Coronary artery (tissue), 2 donors: ENCODE measurements around the gene GNG4.
"Not testable (repeated sequence)": the region's sequence is repeated elsewhere in the genome, so short reads cannot be mapped to it uniquely, and the experiment has no call there.

ENCODE experiments used
- DNase-seq: peaks from one replicate; pipeline ENCODE4 v3.0.0-alpha.2; 2017; ENCODE audit warnings: low spot score
- H3K27ac ChIP-seq, 2 donors: fragments of 200-600 bp; sonication (generic); one replicate each; pipeline ENCODE4 v1.5.1; 2016 to 2019
- H3K4me3 ChIP-seq: fragments of 200-600 bp; sonication (generic); 2 replicates; pipeline ENCODE4 v1.5.1; 2016; ENCODE audit warnings: mild to moderate bottlenecking, moderate library complexity
- TF ChIP-seq, protein P1 (sequence below): fragments of 200-600 bp; sonication (generic); IDR thresholded peaks from one replicate; pipeline ENCODE4 v1.5.1; 2019; ENCODE audit warnings: antibody characterized with exemption

GNG4 gene

DNA sequence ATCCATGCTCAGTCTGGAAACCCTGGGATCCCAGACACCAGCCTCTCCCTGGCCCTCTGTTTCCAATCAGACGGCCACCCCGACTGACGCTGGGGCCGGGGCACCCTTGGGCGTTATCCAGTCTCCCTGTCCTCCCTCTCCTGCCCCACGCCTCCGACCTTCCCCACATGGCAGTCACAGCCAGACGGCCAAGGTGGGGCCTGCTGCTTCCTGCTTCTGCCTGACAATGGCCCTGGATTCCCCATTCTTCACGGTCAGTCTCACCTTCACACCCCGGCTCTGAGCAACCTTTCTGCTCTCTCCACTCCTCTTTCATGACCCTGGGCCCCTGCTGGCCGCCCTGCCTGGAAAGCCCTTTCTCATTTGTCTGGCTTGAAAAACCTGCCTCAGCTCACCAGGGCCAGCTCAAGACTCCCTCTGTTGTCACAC is 6.6 kb downstream of the GNG4 start:
- no peak for DNase-seq
- H3K27ac ChIP-seq = no peak overlapping the region
- H3K4me3 ChIP-seq = no peak overlapping the region
- TF ChIP-seq, protein P1, sequence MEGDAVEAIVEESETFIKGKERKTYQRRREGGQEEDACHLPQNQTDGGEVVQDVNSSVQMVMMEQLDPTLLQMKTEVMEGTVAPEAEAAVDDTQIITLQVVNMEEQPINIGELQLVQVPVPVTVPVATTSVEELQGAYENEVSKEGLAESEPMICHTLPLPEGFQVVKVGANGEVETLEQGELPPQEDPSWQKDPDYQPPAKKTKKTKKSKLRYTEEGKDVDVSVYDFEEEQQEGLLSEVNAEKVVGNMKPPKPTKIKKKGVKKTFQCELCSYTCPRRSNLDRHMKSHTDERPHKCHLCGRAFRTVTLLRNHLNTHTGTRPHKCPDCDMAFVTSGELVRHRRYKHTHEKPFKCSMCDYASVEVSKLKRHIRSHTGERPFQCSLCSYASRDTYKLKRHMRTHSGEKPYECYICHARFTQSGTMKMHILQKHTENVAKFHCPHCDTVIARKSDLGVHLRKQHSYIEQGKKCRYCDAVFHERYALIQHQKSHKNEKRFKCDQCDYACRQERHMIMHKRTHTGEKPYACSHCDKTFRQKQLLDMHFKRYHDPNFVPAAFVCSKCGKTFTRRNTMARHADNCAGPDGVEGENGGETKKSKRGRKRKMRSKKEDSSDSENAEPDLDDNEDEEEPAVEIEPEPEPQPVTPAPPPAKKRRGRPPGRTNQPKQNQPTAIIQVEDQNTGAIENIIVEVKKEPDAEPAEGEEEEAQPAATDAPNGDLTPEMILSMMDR = no peak

DNA sequence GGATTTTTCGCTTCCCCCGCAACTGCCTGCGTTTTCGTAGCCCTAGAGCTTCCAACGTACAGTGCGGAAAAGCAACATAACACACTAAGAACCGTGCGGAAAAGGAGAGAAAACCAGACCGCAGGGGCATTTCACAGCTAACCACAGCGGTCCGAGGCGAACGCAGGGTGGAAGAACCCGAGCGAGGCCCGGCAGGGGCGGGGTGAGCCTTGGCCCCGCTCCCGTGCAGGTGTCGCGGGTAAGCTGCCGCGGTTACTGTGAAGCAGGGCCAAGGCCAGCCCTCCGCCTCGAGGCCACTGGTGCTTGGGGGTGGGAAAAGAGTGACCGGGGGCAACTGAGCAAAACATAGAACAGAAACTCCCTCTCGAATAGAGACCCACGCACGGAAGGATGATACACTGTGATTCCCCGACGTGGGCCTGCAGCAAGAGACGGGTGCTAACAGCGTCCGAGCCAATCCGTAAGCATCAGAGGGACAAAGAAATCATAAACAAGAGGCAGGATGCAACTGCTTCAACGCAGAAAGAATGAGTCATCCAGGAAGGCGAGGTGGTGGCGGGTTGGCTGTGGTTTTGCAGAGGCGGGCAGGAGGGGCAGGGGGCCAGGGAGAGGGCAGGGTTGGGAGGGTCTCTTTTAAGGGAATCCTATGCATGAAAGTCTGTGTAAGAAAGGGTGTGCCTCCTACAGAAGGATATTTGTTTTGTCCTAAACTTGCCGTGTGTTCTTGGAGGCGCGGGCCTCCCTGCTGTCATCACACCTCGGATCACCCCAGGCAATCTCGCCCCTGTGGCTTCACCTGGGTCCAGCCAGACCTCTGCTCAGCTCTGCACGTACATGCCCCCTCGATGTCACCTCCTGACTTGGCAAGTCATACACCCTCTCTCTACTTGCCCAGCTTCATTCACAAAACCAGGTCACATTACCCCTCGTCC is 7.3 kb downstream of the GNG4 start:
- Histone ChIP-seq H3K27ac (no peak overlapping the region), H3K4me3 (peak overlapping the region; percentile 9)
- TF ChIP-seq, protein P1 = no peak
- DNase-seq = no peak

DNA sequence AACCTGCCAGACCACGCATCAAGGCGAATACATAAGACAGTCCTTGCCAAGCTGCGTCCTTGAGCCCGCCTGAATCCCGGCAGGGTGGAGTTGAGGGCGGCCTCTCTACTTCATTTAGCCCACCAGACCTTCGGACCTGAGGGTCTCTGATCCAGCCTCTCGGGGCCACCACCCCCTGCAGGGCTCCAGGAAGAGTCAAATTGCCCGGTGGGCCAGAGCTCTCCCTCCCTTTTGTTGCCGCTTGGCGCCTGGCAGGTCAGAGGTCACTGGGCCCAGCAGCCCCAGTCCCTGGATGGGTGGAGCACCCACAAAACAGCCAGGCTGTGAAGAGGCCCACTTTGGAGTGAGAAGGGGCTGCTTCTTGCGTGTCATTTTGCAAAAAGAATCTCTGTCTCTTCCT is 9.0 kb downstream of the GNG4 start:
- no peak overlapping the region for H3K4me3 ChIP-seq
- DNase-seq = no peak
- TF ChIP-seq, protein P1 = no peak
- H3K27ac ChIP-seq = no peak overlapping the region

DNA sequence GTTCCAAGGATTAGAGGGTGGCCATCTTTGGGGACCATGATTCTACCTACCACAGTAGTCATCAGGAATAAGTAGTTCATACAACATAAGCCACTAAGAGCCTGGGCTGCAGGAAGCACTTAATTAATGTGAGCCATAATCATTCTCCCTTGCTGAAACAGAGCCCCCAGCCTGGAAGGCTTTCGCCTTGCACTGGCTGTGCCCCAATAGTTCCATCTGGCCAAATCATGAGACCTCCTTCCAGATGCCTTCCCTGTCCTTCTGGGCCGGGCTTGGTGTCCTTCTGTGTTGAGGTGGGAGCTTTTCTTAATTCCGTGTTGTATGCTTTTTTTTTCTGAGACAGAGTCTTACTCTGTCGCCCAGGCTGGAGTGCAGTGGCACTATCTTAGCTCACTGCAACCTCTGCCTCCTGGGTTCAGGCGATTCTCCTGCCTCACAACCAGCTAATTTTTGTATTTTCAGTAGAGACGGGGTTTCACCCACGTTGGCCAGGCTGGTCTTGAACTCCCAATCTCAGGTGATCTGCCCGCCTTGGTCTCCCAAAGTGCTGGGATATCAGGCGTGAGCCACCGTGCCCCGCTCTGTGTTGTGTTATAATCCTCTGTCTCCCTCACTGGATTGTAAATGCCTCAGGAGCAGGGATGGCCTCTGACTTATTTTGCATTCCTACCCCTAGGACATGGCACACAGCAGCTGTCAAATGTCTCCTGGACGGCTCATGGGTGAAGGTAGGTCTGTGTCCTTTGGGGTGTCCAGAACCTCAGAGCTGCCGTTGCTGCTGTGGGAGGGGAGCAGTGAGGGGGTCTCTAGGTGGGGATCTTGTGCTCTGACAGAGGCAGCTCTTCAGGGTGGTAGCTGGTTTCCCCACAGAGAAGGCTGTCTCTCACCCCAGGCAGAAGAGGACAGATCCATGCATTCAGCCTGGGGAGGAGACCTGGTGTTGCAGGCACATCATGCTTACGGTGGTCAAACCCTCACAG is 10.1 kb downstream of the GNG4 start:
- TF ChIP-seq, protein P1 = no peak
- DNase-seq = no peak
- H3K4me3 ChIP-seq = no peak overlapping the region

DNA sequence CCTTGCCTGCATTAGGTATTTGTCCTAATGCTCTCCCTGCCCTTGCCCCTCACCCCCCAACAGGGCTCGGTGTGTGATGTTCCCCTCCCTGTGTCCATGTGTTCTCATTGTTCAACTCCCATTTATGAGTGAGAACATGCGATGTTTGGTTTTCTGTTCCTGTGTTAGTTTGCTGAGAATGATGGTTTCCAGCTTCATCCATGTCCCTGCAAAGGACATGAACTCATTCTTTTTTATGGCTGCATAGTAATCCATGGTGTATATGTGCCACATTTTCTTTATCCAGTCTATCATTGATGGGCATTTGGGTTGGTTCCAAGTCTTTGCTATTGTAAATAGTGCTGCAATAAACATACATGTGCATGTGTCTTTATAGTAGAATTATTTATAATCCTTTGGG is 11.0 kb downstream of the GNG4 start:
- not testable (repeated sequence) for H3K27ac ChIP-seq, DNase-seq

More for the DNA sequence above, 10.1 kb downstream of the GNG4 start:
- no peak overlapping the region for H3K27ac ChIP-seq

DNA sequence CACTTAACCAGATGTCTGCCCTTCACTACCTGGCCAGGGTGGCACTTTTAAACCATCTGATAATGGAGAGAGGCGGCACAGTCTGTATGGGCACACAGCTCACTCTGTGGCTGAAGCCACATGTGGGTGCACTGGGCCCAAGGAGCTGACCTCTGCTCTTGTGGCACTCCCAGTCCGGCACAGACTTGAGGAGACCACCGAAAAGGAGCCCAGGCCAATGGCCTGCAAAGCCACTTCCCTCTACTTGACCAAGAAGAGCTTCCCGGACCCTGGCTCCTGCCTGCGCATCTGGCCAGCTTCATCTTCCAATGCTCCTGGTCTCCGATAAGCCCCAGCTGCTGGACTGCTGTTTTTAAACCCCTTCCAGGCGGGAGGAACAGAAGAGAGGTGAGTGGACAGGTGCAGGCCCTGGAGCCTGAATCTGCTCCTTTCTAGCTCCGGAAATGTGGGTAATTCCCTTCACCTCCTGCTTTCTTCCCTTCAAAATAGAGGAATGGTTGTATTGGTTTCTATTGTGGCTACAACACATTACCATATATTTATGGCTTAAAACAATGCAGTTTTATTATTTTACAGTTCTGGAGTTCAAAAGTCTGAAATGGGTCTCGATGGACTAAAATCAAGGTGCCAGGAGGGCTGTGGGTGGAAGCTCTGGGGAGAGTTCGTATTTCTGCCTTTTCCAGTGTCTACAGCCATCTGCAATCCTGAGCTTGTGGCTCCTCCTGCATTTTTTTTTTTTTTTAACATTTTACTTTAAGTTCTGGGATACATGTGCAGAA is 11.6 kb downstream of the GNG4 start:
- H3K27ac ChIP-seq = no peak overlapping the region
- TF ChIP-seq, protein P1 = no peak
- DNase-seq = no peak
- H3K4me3 ChIP-seq = no peak overlapping the region

More for the DNA sequence above, 11.0 kb downstream of the GNG4 start:
- not testable (repeated sequence) for H3K4me3 ChIP-seq
